GM18861 (cell line): Measurements from ENCODE around the gene IRX6.

Source experiments
- ATAC-seq: cut with Tn5 transposase; IDR thresholded peaks from one replicate; pipeline ENCODE4 v1.9.1; 2021; ENCODE audit not compliant: unreplicated experiment

Gene IRX6

DNA sequence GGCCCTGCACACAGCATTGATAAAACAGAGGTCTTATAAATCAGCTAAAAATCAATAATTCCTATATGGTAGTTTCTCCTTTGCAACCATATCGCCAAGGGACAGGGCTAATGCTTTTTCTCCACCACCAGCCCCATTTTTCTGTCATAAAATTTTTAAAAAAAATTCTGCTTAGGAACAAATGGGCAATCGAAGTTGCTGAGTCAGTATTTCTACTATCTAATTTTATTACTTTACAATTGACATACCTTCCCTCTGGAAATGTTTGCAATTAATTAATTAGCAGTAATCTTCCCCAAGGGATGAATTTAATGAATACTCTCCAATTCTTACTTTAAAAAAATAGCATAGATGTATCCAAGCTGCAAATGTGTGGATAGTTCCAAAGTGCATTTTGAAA lies 1.7 kb upstream of the IRX6 start:
- no peak for ATAC-seq

DNA sequence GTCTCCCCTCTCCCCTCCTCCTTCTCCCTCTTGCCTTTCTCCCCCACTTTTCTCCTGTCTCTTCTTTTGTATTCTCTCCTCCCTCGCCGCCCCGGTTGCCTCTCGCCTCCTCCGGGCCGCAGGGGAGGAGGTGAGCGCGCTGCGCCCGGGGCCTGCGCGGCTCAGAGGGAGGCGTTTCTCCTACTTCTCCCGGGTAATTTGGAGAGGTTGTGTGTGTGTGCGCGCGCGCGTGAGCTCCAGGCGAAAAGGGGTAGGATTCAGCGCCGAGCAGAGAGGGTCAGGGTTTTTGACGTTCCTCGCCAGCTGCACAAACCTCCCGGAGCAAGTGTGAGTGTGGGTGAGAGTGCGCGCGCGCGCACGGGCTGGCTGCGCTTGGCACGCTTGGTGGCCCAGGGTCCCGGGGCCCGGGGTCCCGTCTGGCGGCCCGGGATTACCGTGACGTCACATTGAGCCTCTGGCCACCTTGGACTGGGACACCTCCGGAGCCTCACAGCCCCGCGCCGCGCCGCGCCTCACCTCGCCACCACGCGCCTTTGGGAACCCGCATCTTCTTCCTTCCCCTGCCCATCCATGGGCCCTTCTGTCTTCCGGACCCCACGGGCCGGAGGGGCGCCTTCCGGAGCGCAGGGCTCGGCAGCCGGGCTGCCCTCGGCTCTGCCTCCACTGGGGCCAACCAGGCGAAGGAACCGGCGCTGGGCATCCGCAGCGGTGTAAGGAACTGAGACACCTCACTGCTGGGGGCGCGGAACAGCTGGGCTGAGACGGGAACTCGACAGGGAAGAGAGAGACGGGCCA lies 479 bp downstream of the IRX6 start:
- ATAC-seq = no peak

DNA sequence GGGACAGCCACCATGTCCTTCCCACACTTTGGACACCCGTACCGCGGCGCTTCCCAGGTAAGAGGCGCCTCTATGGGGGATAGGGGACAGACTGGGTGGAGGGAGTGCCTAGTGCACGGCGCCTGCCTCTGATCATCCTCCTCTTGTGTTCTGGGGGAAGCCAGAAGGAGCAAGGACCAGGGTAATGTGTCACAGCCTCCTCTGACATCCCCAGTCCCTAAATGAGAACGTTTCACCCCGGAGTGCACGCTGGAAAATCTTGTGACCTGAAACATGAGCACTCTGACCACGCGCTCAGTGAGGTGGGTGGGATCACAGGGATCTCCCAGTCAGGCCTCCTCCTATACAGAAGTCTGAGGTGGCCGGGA lies 1.1 kb downstream of the IRX6 start:
- ATAC-seq = no peak

DNA sequence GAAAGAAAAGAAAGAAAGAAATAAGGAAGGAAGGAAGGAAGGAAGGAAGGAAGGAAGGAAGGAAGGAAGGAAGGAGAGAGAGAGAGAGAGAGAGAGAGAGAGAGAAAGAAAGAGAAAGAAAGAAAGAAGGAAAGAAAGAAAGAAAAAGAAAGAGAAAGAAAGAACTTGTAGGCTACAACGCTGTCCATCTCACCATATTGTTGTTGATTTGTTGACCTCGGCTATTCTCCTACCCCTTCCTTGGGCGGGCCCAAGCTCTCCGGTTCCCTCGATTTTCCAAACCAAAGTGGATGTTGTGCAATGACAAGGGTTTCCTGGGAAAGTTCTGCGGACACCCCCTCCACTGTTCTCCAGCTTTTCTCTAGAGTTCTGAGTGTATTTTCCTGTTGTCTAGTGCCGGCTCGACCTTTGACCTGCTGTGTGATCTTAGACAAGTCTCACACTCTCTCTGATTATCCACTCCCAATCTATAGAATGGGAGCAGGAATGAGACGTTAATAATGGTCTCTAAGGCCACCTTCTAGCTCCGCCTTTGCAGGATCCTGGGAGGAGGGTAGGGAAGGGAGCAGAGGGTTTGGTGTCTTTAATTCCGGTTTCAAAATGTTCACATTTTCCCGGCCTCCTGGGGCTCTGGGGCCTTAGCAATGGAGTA lies 1.6 kb downstream of the IRX6 start:
- ATAC-seq = no peak

DNA sequence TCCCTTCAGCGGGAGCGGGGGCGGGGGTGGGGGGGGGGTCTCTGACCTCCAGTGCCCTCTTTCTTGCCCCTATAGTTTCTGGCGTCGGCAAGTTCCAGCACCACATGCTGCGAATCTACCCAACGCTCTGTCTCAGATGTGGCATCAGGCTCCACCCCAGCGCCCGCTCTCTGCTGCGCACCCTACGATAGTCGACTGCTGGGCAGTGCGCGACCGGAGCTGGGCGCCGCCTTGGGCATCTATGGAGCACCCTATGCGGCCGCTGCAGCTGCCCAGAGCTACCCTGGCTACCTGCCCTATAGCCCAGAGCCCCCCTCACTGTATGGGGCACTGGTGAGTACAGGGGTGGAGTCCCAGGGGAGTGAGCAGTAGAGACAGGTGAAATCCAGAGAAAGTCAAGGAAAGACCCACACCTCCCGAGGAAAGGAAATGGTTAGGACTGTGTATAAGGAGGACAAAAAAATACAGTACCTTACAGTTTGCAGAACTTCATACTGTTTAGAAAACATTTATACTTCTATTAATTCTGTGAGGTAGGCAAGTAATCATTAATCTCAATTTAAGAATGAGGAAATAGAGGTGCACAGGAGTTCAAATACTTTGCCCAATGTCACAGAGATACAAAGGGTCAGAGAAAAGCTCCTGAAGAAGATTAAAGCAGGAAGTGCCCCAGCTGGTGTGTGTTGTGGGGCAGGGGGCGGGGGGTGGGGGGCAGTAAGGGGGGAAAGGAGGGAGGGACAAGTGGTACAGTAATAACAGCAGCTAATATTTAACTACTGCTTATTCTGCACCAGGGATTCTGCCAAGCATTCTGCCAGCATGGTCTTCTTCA lies 2.5 kb downstream of the IRX6 start:
- ATAC-seq = no peak

DNA sequence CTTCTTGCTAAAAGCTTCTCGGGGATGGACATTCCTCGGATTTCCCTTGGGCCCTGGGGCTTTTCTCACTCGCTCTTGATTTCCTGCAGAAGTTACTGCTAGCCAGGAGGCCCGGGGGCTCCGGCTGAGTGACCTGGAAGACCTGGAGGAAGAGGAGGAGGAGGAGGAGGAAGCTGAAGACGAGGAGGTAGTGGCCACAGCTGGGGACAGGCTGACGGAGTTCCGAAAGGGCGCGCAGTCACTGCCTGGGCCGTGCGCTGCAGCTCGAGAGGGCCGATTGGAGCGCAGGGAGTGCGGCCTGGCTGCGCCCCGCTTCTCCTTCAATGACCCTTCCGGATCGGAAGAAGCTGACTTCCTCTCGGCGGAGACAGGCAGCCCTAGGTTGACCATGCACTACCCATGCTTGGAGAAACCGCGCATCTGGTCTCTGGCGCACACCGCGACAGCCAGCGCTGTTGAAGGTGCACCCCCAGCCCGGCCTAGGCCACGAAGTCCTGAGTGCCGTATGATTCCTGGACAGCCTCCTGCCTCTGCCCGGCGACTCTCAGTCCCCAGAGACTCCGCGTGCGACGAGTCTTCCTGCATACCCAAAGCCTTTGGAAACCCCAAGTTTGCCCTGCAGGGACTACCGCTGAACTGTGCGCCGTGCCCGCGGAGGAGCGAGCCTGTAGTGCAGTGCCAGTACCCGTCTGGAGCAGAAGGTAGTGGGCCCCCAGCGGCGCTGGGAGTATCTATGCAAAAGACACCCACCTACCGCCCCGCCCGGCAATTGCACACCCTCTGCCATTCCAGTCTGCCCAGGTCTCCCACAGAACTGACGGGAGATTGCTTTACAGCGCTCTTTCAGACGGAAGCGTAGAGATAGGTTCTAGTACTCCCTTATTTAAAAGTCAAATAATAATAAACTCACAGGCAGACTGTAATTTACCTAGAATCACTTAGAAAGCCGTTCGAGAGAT lies 4.9 kb downstream of the IRX6 start:
- ATAC-seq = no peak

DNA sequence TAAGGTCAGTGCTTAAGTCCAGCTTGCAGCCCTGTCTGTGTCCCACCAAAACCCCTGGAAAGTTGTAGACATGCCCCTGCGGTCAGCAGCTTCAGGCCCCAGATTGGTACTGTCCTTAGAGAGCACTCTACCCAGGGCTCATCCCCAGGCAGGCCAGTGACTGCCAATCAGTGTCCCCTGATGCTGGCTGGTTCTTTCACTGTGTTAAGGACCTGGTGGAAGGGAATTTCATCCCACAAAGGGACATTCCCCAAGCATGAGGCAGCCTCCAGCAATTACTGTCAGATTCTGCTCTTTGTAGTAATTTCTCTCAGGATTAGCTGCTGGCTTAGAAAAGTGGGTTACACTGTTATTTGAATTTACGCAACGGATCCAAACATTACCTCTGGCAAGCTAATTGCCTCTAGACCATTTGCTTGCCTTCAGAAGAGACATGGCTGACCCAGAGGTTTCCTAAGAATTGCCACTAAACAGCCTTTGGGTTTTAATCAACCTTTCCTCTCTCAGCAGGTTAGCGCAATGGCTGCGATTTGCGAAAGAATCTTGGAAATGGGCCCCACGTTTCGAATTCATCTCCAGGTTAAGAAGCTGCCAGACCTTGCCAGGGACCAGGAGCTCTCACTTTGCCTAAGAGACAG lies 5.9 kb downstream of the IRX6 start:
- ATAC-seq = no peak

DNA sequence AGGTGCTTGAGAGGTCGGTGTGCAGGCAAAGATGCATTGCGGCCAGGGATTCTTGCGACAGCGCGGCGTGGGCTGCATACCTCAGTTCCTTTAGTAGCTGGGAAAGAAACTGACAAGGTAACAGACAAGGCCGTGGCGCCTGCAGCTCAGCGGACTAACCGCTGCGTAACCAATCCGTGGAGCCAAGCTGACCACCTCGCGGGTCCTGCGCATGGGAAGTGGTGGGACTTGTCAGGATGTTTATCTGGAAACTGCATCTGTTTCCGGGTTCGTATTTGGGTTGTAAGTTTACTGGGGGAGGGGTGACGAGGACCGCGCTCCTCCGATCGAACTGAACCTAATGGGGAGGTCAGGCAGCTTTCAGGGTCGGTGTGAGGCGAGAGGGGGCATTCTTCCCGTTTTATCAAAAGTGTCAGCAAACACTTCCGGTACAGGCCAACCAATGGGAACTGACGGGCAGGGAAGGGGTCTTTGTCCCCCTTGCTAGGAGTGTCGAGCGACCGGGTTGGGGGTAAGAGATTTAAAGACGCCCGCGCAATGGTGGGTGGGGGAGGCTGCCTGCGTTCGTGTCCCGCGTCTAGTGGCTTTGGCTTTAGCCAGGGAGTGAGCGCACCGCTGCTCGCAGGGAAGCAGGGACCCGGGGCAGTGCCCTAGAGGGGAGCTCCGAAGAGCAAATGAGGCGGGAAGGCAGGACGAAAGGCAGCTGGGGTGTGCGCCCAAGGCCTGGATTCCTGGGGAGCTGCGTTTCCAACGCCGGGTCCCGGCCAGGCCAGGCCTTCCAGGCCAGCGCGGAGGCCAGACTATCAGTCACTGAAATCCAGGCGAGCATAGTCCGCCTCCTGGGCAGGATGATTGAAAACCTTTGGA lies 7.0 kb downstream of the IRX6 start:
- no peak for ATAC-seq

DNA sequence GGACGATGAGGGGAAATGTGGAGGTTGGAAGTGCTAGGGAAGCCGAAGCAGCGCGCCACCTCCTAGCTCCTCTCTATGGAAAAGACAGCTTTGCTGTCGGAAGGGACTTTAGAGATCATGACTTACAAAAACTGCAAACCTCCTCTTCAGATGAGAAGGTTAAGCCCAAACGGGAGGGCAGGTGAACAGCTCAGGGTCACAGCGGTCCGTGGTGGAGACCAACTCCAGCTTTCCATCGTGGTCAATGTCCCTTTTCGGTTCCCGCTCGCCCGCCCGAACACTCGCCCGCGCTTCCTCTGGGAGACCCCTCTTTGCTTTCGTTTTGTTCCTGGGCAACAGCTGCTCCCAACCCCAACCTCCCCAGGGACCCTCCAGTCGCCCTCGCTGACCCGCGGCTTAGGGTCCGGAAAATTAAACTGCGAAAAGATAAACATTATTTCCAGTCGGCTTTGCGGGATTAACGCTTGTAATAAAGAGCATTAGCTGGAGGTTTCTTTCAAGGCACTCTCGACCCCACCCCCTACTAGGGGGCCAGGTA lies 7.7 kb downstream of the IRX6 start:
- ATAC-seq = no peak

DNA sequence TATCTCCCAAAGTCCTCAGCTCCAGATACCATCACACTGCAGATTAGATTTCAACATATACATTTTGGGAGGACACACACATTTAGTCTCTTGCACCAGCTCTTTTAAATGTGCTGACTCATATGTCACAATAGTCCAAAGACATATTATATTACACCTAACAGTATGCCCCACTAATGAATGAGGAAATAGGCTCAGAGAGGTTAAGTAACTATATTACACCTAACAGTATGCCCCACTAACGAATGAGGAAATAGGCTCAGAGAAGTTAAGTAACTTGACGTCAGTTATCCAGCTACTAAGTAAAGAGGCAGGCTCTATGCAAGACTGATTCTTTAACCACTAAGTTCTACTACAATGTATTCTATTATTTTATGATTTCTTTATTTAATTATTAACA lies 9.7 kb downstream of the IRX6 start:
- ATAC-seq = peak; percentile 85

DNA sequence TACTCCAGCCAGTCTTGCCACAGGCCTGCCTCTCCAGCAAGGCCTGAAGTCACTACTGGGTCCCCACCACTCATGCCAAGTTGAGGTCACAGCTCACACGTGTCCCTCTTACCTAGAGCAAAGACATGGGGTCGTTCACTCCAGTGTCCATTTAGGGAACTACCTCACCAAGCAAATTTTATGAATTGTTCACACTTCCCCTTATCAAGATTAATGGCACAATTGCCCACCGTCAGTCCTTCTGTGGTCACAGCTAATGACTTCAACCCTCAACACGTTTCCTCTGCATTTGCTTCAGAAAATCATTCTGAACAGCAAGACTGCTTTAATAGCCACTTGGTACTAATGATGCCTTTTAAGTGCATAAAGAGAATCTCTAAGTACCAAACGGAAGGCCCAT lies 14.6 kb downstream of the IRX6 start:
- no peak for ATAC-seq

DNA sequence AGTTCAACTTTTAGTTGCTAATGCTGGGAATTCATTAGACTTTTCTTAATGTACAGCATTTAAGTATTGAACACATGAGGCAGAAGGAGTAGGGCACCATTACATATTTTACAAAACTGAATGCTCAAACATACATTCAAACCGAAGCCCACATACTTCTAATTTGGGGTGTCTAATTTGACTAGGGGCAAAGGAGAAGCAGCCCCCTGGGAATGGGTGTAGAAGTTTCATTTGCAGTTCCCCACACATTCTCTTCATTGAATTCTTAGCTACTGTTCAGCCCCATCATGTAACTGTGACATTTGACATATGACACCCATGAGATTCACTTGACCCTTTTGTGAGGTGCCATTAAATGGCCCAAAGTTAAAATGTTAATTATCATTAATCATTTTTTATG lies 16.4 kb downstream of the IRX6 start:
- ATAC-seq = no peak

DNA sequence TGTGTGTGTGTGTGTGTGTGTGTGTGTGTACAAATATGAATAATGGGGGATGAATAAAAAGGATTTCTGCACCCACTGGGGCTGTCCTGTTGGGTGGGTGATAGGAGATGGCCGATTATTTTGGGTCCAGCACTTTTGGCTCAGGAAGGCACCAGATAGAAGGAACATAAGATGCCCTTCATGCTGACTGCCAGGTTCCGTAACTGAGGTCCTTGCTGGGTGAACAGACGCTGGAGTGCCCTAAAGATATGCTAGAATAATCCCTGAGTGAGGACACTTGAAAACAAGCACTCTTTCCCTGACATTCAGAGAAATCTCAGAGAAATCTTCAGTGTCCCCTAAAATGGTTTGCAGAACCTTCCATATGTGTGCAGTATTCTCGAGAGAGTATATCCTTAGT lies 17.7 kb downstream of the IRX6 start:
- no peak for ATAC-seq

DNA sequence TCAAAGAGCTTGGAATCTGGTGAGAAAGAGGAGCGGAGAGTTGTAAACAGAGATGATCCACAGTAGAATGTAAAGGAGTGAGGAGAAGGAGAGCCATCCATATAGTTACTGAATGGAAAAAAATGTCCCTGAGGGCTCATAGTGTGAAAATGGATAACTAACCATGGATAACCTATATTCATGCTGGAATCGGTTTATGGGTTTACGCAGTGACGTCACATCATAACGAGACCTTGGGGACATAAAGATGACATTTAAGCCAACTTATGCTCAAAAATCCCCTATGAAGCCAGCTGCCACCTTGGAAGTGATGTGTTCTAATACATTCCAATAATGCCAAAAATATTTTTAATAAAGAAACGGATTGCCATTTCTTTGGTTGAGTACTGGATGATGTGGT lies 22.5 kb downstream of the IRX6 start:
- no peak for ATAC-seq

DNA sequence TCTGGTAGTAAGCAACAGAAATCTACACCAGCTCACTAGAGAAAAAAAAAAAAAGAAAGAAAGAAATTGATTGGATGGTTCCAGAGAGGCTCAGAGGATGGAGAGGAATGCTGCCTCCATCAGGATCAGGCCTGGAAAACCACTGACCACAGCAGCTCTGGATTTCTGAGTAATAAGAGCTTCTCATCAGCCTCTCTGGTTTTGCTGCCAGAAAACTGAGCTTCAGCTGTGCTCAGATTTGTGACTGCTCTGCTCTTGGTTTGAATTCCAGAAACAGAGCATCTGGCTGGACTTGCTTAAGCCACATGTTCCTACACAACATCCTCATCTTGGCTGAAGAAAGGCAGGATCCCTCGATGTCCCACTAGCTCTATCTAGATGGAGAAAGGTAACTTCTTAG lies 25.9 kb downstream of the IRX6 start:
- ATAC-seq = no peak

DNA sequence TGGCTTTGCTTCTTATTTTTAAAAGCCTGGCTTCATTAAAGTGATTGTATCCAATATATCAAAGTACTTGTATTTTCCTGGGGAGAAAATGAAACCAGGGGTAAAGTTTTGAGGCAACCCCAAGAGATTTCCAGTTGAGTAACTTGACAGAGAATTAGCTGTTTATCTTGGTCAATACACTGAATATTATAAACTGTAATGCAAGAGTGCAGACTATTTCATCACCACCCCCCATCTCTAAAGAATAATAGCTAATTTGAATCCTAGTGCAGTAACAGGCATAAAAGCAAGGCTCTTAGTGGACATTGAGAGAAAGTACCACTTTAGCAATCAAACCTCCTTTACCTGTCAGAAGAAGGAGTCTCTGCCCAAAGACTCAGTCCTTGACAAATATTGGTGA lies 27.0 kb downstream of the IRX6 start:
- ATAC-seq = no peak

DNA sequence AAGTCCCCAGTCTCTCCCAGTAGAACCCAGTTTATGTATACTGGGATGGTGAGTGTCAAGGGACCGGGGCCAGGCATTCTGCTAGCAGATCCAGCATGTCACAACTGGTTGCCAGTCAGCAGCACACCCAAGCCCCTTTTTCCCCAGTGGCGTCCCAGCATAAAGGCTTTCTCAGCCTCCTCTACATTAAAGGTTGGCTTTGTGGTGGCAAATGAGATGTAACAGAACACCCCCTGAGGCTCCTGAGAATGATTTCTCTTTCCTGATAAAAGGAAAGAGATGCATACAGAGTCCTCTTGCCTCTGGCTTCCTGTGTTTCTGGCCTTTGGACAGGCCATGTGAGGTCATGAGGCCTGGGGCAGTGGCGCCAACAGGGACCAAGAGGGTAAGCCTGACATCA lies 27.9 kb downstream of the IRX6 start:
- no peak for ATAC-seq

DNA sequence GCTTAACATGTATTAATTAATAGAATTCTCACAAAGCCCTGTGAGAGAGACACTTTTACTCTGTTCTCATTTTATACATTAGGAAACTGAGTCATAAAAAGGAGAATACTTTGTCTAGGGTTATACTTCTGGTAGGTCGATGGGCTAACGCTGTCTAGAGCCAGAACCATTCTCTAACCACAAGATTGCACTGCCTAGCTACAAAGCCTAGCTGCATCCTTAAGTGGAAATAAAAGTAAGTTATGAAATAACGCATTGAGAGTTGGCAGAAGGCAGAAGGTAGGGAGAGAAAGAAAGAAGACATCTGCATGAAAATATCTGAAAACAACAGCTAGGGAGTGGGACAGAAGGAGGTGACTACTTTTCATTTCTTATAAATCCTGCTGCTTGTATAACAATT lies 33.2 kb downstream of the IRX6 start:
- no peak for ATAC-seq

DNA sequence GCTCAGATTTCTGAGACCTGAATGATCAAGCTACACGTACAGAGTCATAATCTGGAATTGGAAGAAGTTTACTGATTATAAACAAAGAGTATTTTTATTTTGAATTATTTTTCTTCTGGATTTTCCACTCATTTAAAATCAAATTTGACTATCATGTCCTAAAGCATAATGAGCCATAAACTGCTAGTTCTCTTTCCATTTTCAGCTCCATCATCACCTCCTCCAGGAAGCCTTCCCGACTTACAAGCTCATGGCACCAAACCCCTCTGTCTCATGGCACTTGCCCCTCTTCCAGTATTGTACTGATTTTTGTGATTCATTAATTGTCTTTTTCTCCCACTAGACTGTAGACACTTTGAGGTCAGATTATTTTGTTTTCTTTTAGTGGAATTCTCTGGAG lies 35.9 kb downstream of the IRX6 start:
- ATAC-seq = no peak
